ENCODE results near the gene SLC30A4. TPM values are rescaled to one million over a fixed set of nuclear protein-coding genes. Genes with fewer than 3 reads are reported as not detected.

The SLC30A4 gene
- total and polyA plus RNA-seq, 2 donors (not counting 1 experiment from before 2014, with no cell fraction given) = 6.7 to 9.1 TPM

- H3K27me3 Mint-ChIP-seq = peaks cover 14% of the 10 kb centered on the region
- no peaks in the 10 kb centered on the region for H3K9me3 ChIP-seq (ENCODE audit: control extremely low read depth in 1 of 3, control insufficient read depth in 2 of 3, insufficient read depth in 1 of 3, low read length in 2 of 3)
- CTCF ChIA-PET = interaction anchor here (1.3 to 1.9 kb wide), 4 partner anchors 14 to 141 kb away, joined by 3 to 8 read pairs (median 6); no protein-coding TSS in a partner anchor
These were observed 49.5 kb downstream of the SLC30A4 start for GRCh38 chr15:45473068-45473467.

DNA sequence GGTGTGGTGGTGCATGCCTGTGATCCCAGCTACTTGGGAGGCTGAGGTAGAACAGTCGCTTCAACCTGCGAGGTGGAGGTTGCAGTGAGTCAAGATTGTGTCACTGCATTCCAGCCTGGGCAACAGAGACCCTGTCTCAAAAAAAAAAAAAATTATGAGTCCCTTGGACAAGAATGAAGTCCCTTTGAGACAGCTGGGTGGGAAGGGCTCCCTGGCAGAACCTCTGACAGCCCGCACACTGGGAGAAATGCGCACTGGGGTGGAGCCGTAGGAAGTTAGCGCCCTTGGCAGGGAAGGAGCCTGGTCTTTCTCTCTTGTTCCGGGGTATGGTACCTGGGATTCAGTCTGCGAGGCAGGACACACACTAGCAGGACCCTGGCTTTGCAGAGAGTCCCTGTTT, 51.4 kb downstream of the SLC30A4 start:
- Mint-ChIP-seq H3K9me3 (ENCODE audit: insufficient read depth) (no peaks in the 10 kb centered on the region), H3K27me3 (peaks cover 17% of the 10 kb centered on the region), H3K27ac (no peak overlapping the region), H3K4me3 (no peak overlapping the region), H3K4me1 (no peaks in the 10 kb centered on the region)
- CTCF ChIA-PET = interaction anchor here (0.6 to 1.7 kb wide), 3 partner anchors 42 to 283 kb away, joined by 3 to 5 read pairs (median 4); no protein-coding TSS in a partner anchor
- no peaks in the 10 kb centered on the region for H3K79me2 ChIP-seq (ENCODE audit: control insufficient read depth, insufficient read depth, low read length)
- H3K4me2 ChIP-seq (replicated peaks; ENCODE audit: low read depth, low read length, poor library complexity, severe bottlenecking) = no peak overlapping the region
- no peak overlapping the region for H3K4me3 ChIP-seq (ENCODE audit: control extremely low read depth in 1 of 5, extremely low read depth in 1 of 5, insufficient read depth in 1 of 5, low read depth in 2 of 5, low read length in 4 of 5)
- WGBS (ENCODE audit: insufficient coverage) = 93% methylated on average over 8 of the region's 8 CpGs
- H3K27ac ChIP-seq (ENCODE audit: low read length in 2 of 2) = no peak overlapping the region
- no peak overlapping the region for H3K9ac ChIP-seq (ENCODE audit: low read length)
- no peaks in the 10 kb centered on the region for H3K9me3 ChIP-seq (ENCODE audit: control extremely low read depth in 1 of 3, control insufficient read depth in 2 of 3, insufficient read depth in 1 of 3, low read length in 2 of 3)
- ATAC-seq (ENCODE audit: low read depth) (no peak), DNase-seq (no peak)
- H3K36me3 ChIP-seq (replicated peaks in 1 of 2; ENCODE audit: control extremely low read depth in 1 of 2, control insufficient read depth in 1 of 2, extremely low read depth in 1 of 2, insufficient read depth in 2 of 2, low read length in 1 of 2) = no peaks in the 10 kb centered on the region
- no peaks in the 10 kb centered on the region for H4K20me1 ChIP-seq (ENCODE audit: control insufficient read depth, insufficient read depth, low read length, poor library complexity, severe bottlenecking)
- no peak overlapping the region for H2AFZ ChIP-seq (ENCODE audit: insufficient read depth, low read depth, low read length, poor library complexity, severe bottlenecking)
- H3K27me3 ChIP-seq (replicated peaks in 1 of 4; ENCODE audit: control extremely low read depth in 1 of 4, control insufficient read depth in 3 of 4, insufficient read depth in 4 of 4, low read length in 3 of 4) = peaks cover 0 to 8% (median 0%) of the 10 kb centered on the region in 4 experiments
- no peaks in the 10 kb centered on the region for H3K4me1 ChIP-seq (ENCODE audit: control insufficient read depth in 2 of 2, insufficient read depth in 2 of 2, low read length in 2 of 2)
- intact Hi-C loops (cut with micrococcal nuclease) = no loop called here
- no peak for TF ChIP-seq EZH2 (IDR thresholded peaks at IDR 0.05; ENCODE audit: borderline replicate concordance, insufficient read depth, low read depth, low read length, poor library complexity, severe bottlenecking)
- TF ChIP-seq, protein P1, sequence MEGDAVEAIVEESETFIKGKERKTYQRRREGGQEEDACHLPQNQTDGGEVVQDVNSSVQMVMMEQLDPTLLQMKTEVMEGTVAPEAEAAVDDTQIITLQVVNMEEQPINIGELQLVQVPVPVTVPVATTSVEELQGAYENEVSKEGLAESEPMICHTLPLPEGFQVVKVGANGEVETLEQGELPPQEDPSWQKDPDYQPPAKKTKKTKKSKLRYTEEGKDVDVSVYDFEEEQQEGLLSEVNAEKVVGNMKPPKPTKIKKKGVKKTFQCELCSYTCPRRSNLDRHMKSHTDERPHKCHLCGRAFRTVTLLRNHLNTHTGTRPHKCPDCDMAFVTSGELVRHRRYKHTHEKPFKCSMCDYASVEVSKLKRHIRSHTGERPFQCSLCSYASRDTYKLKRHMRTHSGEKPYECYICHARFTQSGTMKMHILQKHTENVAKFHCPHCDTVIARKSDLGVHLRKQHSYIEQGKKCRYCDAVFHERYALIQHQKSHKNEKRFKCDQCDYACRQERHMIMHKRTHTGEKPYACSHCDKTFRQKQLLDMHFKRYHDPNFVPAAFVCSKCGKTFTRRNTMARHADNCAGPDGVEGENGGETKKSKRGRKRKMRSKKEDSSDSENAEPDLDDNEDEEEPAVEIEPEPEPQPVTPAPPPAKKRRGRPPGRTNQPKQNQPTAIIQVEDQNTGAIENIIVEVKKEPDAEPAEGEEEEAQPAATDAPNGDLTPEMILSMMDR (IDR thresholded peaks at IDR 0.05) = no peak
- POLR2A ChIA-PET = no interaction called here

More at GRCh38 chr15:45473068-45473467, 49.5 kb downstream of the SLC30A4 start:
- Histone ChIP-seq H2AFZ (ENCODE audit: insufficient read depth, low read depth, low read length, poor library complexity, severe bottlenecking) (no peak overlapping the region), H3K79me2 (ENCODE audit: control insufficient read depth, insufficient read depth, low read length) (no peaks in the 10 kb centered on the region), H3K4me3 (ENCODE audit: control extremely low read depth in 1 of 5, extremely low read depth in 1 of 5, insufficient read depth in 1 of 5, low read depth in 2 of 5, low read length in 4 of 5) (no peak overlapping the region), H3K4me1 (ENCODE audit: control insufficient read depth in 2 of 2, insufficient read depth in 2 of 2, low read length in 2 of 2) (no peaks in the 10 kb centered on the region), H3K4me2 (replicated peaks; ENCODE audit: low read depth, low read length, poor library complexity, severe bottlenecking) (no peak overlapping the region), H3K9ac (ENCODE audit: low read length) (no peak overlapping the region), H3K27me3 (replicated peaks in 1 of 4; ENCODE audit: control extremely low read depth in 1 of 4, control insufficient read depth in 3 of 4, insufficient read depth in 4 of 4, low read length in 3 of 4) (peaks cover 0 to 8% (median 0%) of the 10 kb centered on the region in 4 experiments), H3K36me3 (replicated peaks in 1 of 2; ENCODE audit: control extremely low read depth in 1 of 2, control insufficient read depth in 1 of 2, extremely low read depth in 1 of 2, insufficient read depth in 2 of 2, low read length in 1 of 2) (no peaks in the 10 kb centered on the region), H3K27ac (ENCODE audit: low read length in 2 of 2) (no peak overlapping the region), H4K20me1 (ENCODE audit: control insufficient read depth, insufficient read depth, low read length, poor library complexity, severe bottlenecking) (no peaks in the 10 kb centered on the region)
- ATAC-seq (ENCODE audit: low read depth) = no peak
- Mint-ChIP-seq H3K9me3 (ENCODE audit: insufficient read depth) (no peaks in the 10 kb centered on the region), H3K4me1 (no peaks in the 10 kb centered on the region), H3K27ac (no peak overlapping the region), H3K4me3 (no peak overlapping the region)
- DNase-seq = no peak
- POLR2A ChIA-PET = no interaction called here
- WGBS (ENCODE audit: insufficient coverage) = no CpG with 5 or more reads among the region's 2 CpGs
- TF ChIP-seq EZH2 (IDR thresholded peaks at IDR 0.05; ENCODE audit: borderline replicate concordance, insufficient read depth, low read depth, low read length, poor library complexity, severe bottlenecking) = no peak
- TF ChIP-seq, protein P1 (IDR thresholded peaks at IDR 0.05) = no peak
- intact Hi-C loops (cut with micrococcal nuclease) = no loop called here

All from B cell (primary cell).